Activated CD4-positive, alpha-beta T cell treated with anti-CD3 and anti-CD28 coated beads, Interleukin-2, amount 10 ng/mL, durations not matched to agents 7 days and 5 days (primary cell): Measurements from ENCODE around the gene ATP2C1. TPM values are rescaled to one million over a fixed set of nuclear protein-coding genes. Genes with fewer than 3 reads are reported as not detected.
"Not testable (repeated sequence)": the region's sequence is repeated elsewhere in the genome, so short reads cannot be mapped to it uniquely, and the experiment has no call there.

ENCODE experiments used
- CTCF ChIA-PET: fragments of 350-600 bp; sonication (Branson Sonifier 250); formaldehyde crosslinking; loops from one replicate; lab custom pipeline; 2021; ENCODE audit warnings: antibody characterized with exemption; lab: Charles Lee
- POLR2A ChIA-PET: fragments of 350-600 bp; sonication (Branson Sonifier 250); formaldehyde crosslinking; loops from one replicate; lab custom pipeline; 2021; ENCODE audit warnings: antibody characterized with exemption; lab: Charles Lee
- DNase-seq: peaks from one replicate; pipeline ENCODE4 v3.0.0-alpha.2; 2020
- H3K27ac Mint-ChIP-seq: one replicate; pipeline ENCODE4 v1.8.0; 2021; ENCODE audit warnings: mild to moderate bottlenecking, moderate library complexity, mixed read lengths
- H3K27me3 Mint-ChIP-seq: one replicate; pipeline ENCODE4 v1.8.0; 2021; ENCODE audit warnings: mixed read lengths
- H3K36me3 Mint-ChIP-seq: one replicate; pipeline ENCODE4 v1.8.0; 2021; ENCODE audit warnings: low read depth, mixed read lengths
- H3K4me1 Mint-ChIP-seq: one replicate; pipeline ENCODE4 v1.8.0; 2021; ENCODE audit warnings: mixed read lengths
- H3K4me3 Mint-ChIP-seq: one replicate; pipeline ENCODE4 v1.8.0; 2021; ENCODE audit warnings: mild to moderate bottlenecking, moderate library complexity, mixed read lengths
- H3K9me3 Mint-ChIP-seq: one replicate; pipeline ENCODE4 v1.8.0; 2021; ENCODE audit warnings: mixed read lengths
- total RNA-seq, 2 experiments: library from RNA; stranded (reverse); gene quantifications; one replicate each; pipeline ENCODE4 v1.2.3, GENCODE V29; 2021

Gene ATP2C1
- total RNA-seq, 2 experiments from 2014 or later, result 58.4 to 58.5 TPM

GRCh38 chr3:130955481-130955880, 61.6 kb downstream of the ATP2C1 start:
- Mint-ChIP-seq H3K27me3 (no peaks in the 10 kb centered on the region), H3K9me3 (no peaks in the 10 kb centered on the region), H3K4me3 (no peak overlapping the region), H3K27ac (no peak overlapping the region), H3K4me1 (no peaks in the 10 kb centered on the region), H3K36me3 (peaks cover 33% of the 10 kb centered on the region)
- no peak for DNase-seq
- ChIA-PET CTCF (no interaction called here), POLR2A (no interaction called here)

- no peak for DNase-seq
- Mint-ChIP-seq H3K4me1 (no peaks in the 10 kb centered on the region), H3K4me3 (no peak overlapping the region), H3K27ac (no peak overlapping the region), H3K9me3 (no peaks in the 10 kb centered on the region), H3K36me3 (peaks cover 37% of the 10 kb centered on the region), H3K27me3 (no peaks in the 10 kb centered on the region)
- ChIA-PET CTCF (no interaction called here), POLR2A (no interaction called here)
Observed at GRCh38 chr3:130956281-130956680, 62.4 kb downstream of the ATP2C1 start.

- no peaks in the 10 kb centered on the region for H3K27me3 Mint-ChIP-seq
- CTCF ChIA-PET, result no interaction called here
- H3K4me1 Mint-ChIP-seq, result no peaks in the 10 kb centered on the region
- POLR2A ChIA-PET, result no interaction called here
- no peak for DNase-seq
- H3K36me3 Mint-ChIP-seq, result peaks cover 37% of the 10 kb centered on the region
- H3K4me3 Mint-ChIP-seq, result no peak overlapping the region
- H3K9me3 Mint-ChIP-seq, result no peaks in the 10 kb centered on the region
- no peak overlapping the region for H3K27ac Mint-ChIP-seq
Observed at GRCh38 chr3:130956721-130957120, 62.8 kb downstream of the ATP2C1 start.

GRCh38 chr3:130960139-130960795, 66.4 kb downstream of the ATP2C1 start:
- Mint-ChIP-seq H3K27ac (no peak overlapping the region), H3K36me3 (peaks cover 37% of the 10 kb centered on the region), H3K4me3 (no peak overlapping the region), H3K27me3 (no peaks in the 10 kb centered on the region), H3K4me1 (no peaks in the 10 kb centered on the region), H3K9me3 (no peaks in the 10 kb centered on the region)
- ChIA-PET CTCF (interaction anchor here (1.5 kb wide), 1 partner anchor 12 kb away, joined by 3 read pairs; no protein-coding TSS in a partner anchor), POLR2A (no interaction called here)
- DNase-seq, result no peak

- H3K4me1 Mint-ChIP-seq, result no peaks in the 10 kb centered on the region
- H3K27ac Mint-ChIP-seq, result no peak overlapping the region
- H3K36me3 Mint-ChIP-seq, result peaks cover 40% of the 10 kb centered on the region
- no peak for DNase-seq
- POLR2A ChIA-PET, result no interaction called here
- H3K9me3 Mint-ChIP-seq, result no peaks in the 10 kb centered on the region
- H3K27me3 Mint-ChIP-seq, result no peaks in the 10 kb centered on the region
- CTCF ChIA-PET, result no interaction called here
- no peak overlapping the region for H3K4me3 Mint-ChIP-seq
Observed at GRCh38 chr3:130961458-130961857, 67.6 kb downstream of the ATP2C1 start.

- Mint-ChIP-seq H3K4me3 (no peak overlapping the region), H3K4me1 (no peaks in the 10 kb centered on the region), H3K9me3 (no peaks in the 10 kb centered on the region), H3K27me3 (no peaks in the 10 kb centered on the region), H3K36me3 (peaks cover 48% of the 10 kb centered on the region), H3K27ac (no peak overlapping the region)
- ChIA-PET POLR2A (no interaction called here), CTCF (interaction anchor here (1.2 kb wide), 1 partner anchor 38 kb away, joined by 3 read pairs; no protein-coding TSS in a partner anchor)
- DNase-seq, result no peak
Observed at GRCh38 chr3:130963444-130963843, 69.6 kb downstream of the ATP2C1 start.

GRCh38 chr3:130963878-130964277, 70.0 kb downstream of the ATP2C1 start:
- H3K4me1 Mint-ChIP-seq, result no peaks in the 10 kb centered on the region
- CTCF ChIA-PET, result interaction anchor here (1.2 kb wide), 1 partner anchor 39 kb away, joined by 3 read pairs; no protein-coding TSS in a partner anchor
- H3K27ac Mint-ChIP-seq, result no peak overlapping the region
- no peaks in the 10 kb centered on the region for H3K9me3 Mint-ChIP-seq
- H3K4me3 Mint-ChIP-seq, result no peak overlapping the region
- H3K27me3 Mint-ChIP-seq, result no peaks in the 10 kb centered on the region
- H3K36me3 Mint-ChIP-seq, result peaks cover 51% of the 10 kb centered on the region
- POLR2A ChIA-PET, result no interaction called here
- DNase-seq, result no peak

GRCh38 chr3:130967281-130967680, 73.4 kb downstream of the ATP2C1 start:
- DNase-seq, result no peak
- Mint-ChIP-seq H3K4me1 (no peaks in the 10 kb centered on the region), H3K36me3 (peaks cover 62% of the 10 kb centered on the region), H3K4me3 (no peak overlapping the region), H3K27me3 (no peaks in the 10 kb centered on the region), H3K27ac (no peak overlapping the region), H3K9me3 (no peaks in the 10 kb centered on the region)
- POLR2A ChIA-PET, result no interaction called here
- CTCF ChIA-PET, result no interaction called here

GRCh38 chr3:130968221-130968620, 74.3 kb downstream of the ATP2C1 start:
- H3K36me3 Mint-ChIP-seq, result peaks cover 69% of the 10 kb centered on the region
- no peak overlapping the region for H3K4me3 Mint-ChIP-seq
- POLR2A ChIA-PET, result no interaction called here
- no peaks in the 10 kb centered on the region for H3K27me3 Mint-ChIP-seq
- CTCF ChIA-PET, result no interaction called here
- H3K27ac Mint-ChIP-seq, result no peak overlapping the region
- no peaks in the 10 kb centered on the region for H3K4me1 Mint-ChIP-seq
- DNase-seq, result no peak
- H3K9me3 Mint-ChIP-seq, result no peaks in the 10 kb centered on the region

- Mint-ChIP-seq H3K27me3 (no peaks in the 10 kb centered on the region), H3K27ac (no peak overlapping the region), H3K4me3 (no peak overlapping the region), H3K9me3 (no peaks in the 10 kb centered on the region), H3K36me3 (peaks cover 70% of the 10 kb centered on the region), H3K4me1 (no peaks in the 10 kb centered on the region)
- no peak for DNase-seq
- ChIA-PET CTCF (no interaction called here), POLR2A (no interaction called here)
Observed at GRCh38 chr3:130969621-130970020, 75.7 kb downstream of the ATP2C1 start.

GRCh38 chr3:130971208-130971607, 77.3 kb downstream of the ATP2C1 start:
- Mint-ChIP-seq H3K4me3 (no peak overlapping the region), H3K9me3 (no peaks in the 10 kb centered on the region), H3K36me3 (peaks cover 59% of the 10 kb centered on the region), H3K4me1 (no peaks in the 10 kb centered on the region), H3K27me3 (no peaks in the 10 kb centered on the region), H3K27ac (no peak overlapping the region)
- POLR2A ChIA-PET, result no interaction called here
- no peak for DNase-seq
- CTCF ChIA-PET, result no interaction called here

- CTCF ChIA-PET, result interaction anchor here (1.2 kb wide), 1 partner anchor 13 kb away, joined by 3 read pairs; no protein-coding TSS in a partner anchor
- POLR2A ChIA-PET, H3K27me3 Mint-ChIP-seq, H3K27ac Mint-ChIP-seq, DNase-seq, H3K9me3 Mint-ChIP-seq, H3K4me1 Mint-ChIP-seq, H3K4me3 Mint-ChIP-seq: not testable (repeated sequence)
- peaks cover 51% of the 10 kb centered on the region for H3K36me3 Mint-ChIP-seq
Observed at GRCh38 chr3:130972592-130972991, 78.7 kb downstream of the ATP2C1 start.

GRCh38 chr3:130973406-130973805, 79.5 kb downstream of the ATP2C1 start:
- no peaks in the 10 kb centered on the region for H3K27me3 Mint-ChIP-seq
- H3K4me1 Mint-ChIP-seq, result no peaks in the 10 kb centered on the region
- no peak overlapping the region for H3K27ac Mint-ChIP-seq
- H3K4me3 Mint-ChIP-seq, result no peak overlapping the region
- no peak for DNase-seq
- ChIA-PET POLR2A (no interaction called here), CTCF (interaction anchor here (1.2 to 1.7 kb wide), 2 partner anchors 13 to 14 kb away, joined by 3 to 4 read pairs; no protein-coding TSS in a partner anchor)
- H3K9me3 Mint-ChIP-seq, result no peaks in the 10 kb centered on the region
- peaks cover 46% of the 10 kb centered on the region for H3K36me3 Mint-ChIP-seq

GRCh38 chr3:130974201-130974600, 80.3 kb downstream of the ATP2C1 start:
- H3K4me3 Mint-ChIP-seq, result no peak overlapping the region
- POLR2A ChIA-PET, result no interaction called here
- H3K9me3 Mint-ChIP-seq, result no peaks in the 10 kb centered on the region
- no peaks in the 10 kb centered on the region for H3K27me3 Mint-ChIP-seq
- H3K27ac Mint-ChIP-seq, result no peak overlapping the region
- no peaks in the 10 kb centered on the region for H3K4me1 Mint-ChIP-seq
- H3K36me3 Mint-ChIP-seq, result peaks cover 40% of the 10 kb centered on the region
- no peak for DNase-seq
- CTCF ChIA-PET, result interaction anchor here (1.7 kb wide), 1 partner anchor 13 kb away, joined by 4 read pairs; no protein-coding TSS in a partner anchor
